ENCODE measurements around the gene ZNF626. TPM values are rescaled to one million over a fixed set of nuclear protein-coding genes. Genes with fewer than 3 reads are reported as not detected.
"Not testable (repeated sequence)": the region's sequence is repeated elsewhere in the genome, so short reads cannot be mapped to it uniquely, and the experiment has no call there.

ZNF626 gene
- total RNA-seq, 4 donors from 2014 or later: 4.9 to 19.4 (median 14.2) TPM

DNA sequence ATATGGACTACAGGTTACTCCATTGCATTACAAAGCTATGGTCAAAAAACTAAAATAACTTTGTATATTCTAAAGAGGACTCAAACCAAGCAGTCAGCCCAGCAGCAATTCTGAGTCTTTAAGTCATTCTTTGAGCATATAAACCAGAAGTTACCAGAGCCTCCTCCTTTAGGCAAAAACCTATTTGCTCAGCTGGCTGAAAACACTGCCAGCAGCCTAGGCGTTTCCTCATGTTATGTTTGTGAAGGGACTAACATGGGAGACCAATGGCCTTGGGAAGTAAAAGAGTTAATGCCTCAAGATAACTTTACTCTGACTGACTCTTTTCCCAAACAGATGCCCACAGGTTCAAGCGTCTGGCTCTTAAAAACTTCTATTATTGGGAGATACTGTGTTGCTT, 45.3 kb downstream of the ZNF626 start:
- H3K4me3 ChIP-seq: no peak overlapping the region
- DNase-seq (no peak), ATAC-seq (no peak)
- intact Hi-C loops (cut with DNase I; ENCODE audit: low total_unique reads) (no loop called here), in situ Hi-C loops (cut with MboI; ENCODE audit: low sequenced_read_pairs in 4 of 4) (no loop called here)
- H3K27ac ChIP-seq: no peak overlapping the region
- TF ChIP-seq CTCF (IDR thresholded peaks at IDR 0.05 in 4 of 5, conservative IDR thresholded peaks at IDR 0.05 in 1 of 5): no peak
- no peak for TF ChIP-seq POLR2A (IDR thresholded peaks at IDR 0.05)
- H3K27me3 ChIP-seq: no peaks in the 10 kb centered on the region
- peaks cover 0 to 7% (median 0%) of the 10 kb centered on the region in 3 donors for H3K9me3 ChIP-seq
- H3K4me1 ChIP-seq: no peaks in the 10 kb centered on the region
- H3K36me3 ChIP-seq: no peaks in the 10 kb centered on the region

DNA sequence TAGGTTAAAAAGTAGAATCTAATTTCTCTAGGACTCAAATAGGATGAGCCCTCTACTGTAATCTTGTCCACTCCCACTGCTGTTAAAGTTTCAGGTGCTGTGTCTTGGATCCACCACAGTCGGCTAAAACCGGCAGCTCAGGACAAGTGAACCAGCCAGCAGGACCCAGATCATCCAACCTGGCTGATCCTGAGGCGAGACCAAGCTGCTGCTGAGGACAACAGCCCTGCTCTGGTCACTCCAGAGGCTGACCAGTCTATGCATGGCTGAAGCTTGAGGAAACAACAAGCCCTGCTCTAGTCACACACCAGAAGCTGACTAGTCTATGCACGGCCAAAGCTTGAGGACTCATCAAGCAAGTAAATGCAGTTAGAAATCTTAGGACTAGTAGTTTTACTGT, 46.4 kb downstream of the ZNF626 start:
- H3K9me3 ChIP-seq; H3K4me3 ChIP-seq; ATAC-seq; H3K36me3 ChIP-seq; DNase-seq; H3K27ac ChIP-seq; in situ Hi-C loops (cut with MboI; ENCODE audit: low sequenced_read_pairs in 4 of 4); H3K27me3 ChIP-seq; intact Hi-C loops (cut with DNase I; ENCODE audit: low total_unique reads); H3K4me1 ChIP-seq: not testable (repeated sequence)

DNA sequence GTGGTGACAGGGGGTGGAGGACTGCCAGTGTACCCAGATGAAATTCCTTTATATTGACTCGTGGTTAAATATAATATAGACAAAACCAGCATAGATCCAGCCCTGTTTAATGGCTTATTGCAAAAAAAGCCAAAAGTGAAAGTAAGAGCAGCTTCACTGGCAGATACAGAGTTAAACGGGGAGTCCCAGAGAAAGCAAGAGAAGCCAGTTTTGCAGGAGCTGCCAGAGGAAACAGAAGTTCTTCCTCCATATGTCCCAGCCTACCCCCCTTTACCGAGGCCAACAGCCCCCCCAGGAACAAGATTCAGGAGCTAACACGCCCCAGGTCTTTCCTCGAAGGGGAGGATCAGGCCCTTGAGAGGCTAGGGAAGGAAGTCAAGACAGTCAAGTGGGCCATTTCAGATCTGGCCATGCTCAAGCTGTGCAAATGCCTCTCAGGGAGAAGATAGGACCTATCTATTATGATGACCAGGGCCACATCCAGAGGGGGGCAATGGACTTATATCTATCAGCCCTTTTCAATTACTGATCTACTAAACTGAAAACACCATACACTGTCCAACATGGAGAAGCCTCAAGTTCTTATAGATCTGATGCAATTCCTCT, 48.6 kb downstream of the ZNF626 start:
- in situ Hi-C loops (cut with MboI; ENCODE audit: low sequenced_read_pairs in 4 of 4) (no loop called here), intact Hi-C loops (cut with DNase I; ENCODE audit: low total_unique reads) (no loop called here)
- H3K27me3 ChIP-seq: no peaks in the 10 kb centered on the region
- H3K4me1 ChIP-seq: no peaks in the 10 kb centered on the region
- H3K36me3 ChIP-seq: no peaks in the 10 kb centered on the region
- peak overlapping the region in 1 of 4 donors; percentile 11 for H3K4me3 ChIP-seq
- ATAC-seq: no peak
- no peak for DNase-seq
- H3K27ac ChIP-seq: no peak overlapping the region
- TF ChIP-seq CTCF (IDR thresholded peaks at IDR 0.05 in 4 of 5, conservative IDR thresholded peaks at IDR 0.05 in 1 of 5) (no peak), POLR2A (IDR thresholded peaks at IDR 0.05) (no peak)
- no peaks in the 10 kb centered on the region for H3K9me3 ChIP-seq

DNA sequence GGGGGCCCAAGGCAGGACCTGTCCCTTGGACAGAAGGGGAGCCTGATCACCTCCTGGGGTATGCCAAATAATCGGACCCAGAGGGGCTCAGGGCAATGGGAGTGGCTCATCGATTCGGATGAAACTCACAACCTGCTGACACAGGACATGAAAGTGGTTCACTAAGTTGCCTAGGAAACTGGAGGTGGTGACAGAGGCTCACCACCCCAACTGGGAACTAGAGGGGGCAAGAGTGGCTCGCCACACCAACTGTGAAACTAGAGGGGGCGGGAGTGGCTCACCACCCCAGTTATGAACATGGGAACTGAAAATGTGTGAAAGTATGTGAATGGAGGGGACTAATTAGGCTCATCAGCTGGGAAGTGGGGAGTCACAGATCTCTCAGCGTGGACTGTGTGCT, 49.5 kb downstream of the ZNF626 start:
- H3K9me3 ChIP-seq: no peaks in the 10 kb centered on the region
- in situ Hi-C loops (cut with MboI; ENCODE audit: low sequenced_read_pairs in 4 of 4) (no loop called here), intact Hi-C loops (cut with DNase I; ENCODE audit: low total_unique reads) (no loop called here)
- ATAC-seq: no peak
- H3K36me3 ChIP-seq: no peaks in the 10 kb centered on the region
- DNase-seq: no peak
- H3K4me1 ChIP-seq: no peaks in the 10 kb centered on the region
- H3K4me3 ChIP-seq: no peak overlapping the region
- no peak for TF ChIP-seq CTCF (IDR thresholded peaks at IDR 0.05 in 4 of 5, conservative IDR thresholded peaks at IDR 0.05 in 1 of 5)
- no peak for TF ChIP-seq POLR2A (IDR thresholded peaks at IDR 0.05)
- no peaks in the 10 kb centered on the region for H3K27me3 ChIP-seq
- H3K27ac ChIP-seq: no peak overlapping the region

GRCh38 chr19:20607943-20608342, 53.4 kb downstream of the ZNF626 start:
- H3K9me3 ChIP-seq: no peaks in the 10 kb centered on the region
- in situ Hi-C loops (cut with MboI; ENCODE audit: low sequenced_read_pairs in 4 of 4) (no loop called here), intact Hi-C loops (cut with DNase I; ENCODE audit: low total_unique reads) (no loop called here)
- TF ChIP-seq POLR2A (IDR thresholded peaks at IDR 0.05) (no peak), CTCF (IDR thresholded peaks at IDR 0.05 in 4 of 5, conservative IDR thresholded peaks at IDR 0.05 in 1 of 5) (no peak)
- H3K4me3 ChIP-seq: no peak overlapping the region
- DNase-seq: no peak
- no peaks in the 10 kb centered on the region for H3K27me3 ChIP-seq
- no peaks in the 10 kb centered on the region for H3K4me1 ChIP-seq
- ATAC-seq: no peak
- no peaks in the 10 kb centered on the region for H3K36me3 ChIP-seq
- no peak overlapping the region for H3K27ac ChIP-seq

Other genes starting within 250 kb of the ZNF626 start
- 1 to 10 TPM in 3 of 4 donors, under 1 TPM in 1; 0.95 to 5.4 (median 2.2) TPM for gene ZNF737, start 95.8 kb downstream of the ZNF626 start, total RNA-seq
- gene ZNF66, start 114.7 kb upstream of the ZNF626 start, total RNA-seq: 1 to 10 TPM in 2 of 4 donors, under 1 TPM in 1, not detected in 1; 0.82 to 2.1 (median 1.6) TPM

Measured in gastrocnemius medialis (tissue), 4 donors.